Astrocyte (in vitro differentiated cells and primary cell): ENCODE measurements around the gene SNX8.

Experiments used
- CTCF ChIP-seq: IDR thresholded peaks from 2 replicates; pipeline ENCODE4 v1.5.1; 2011; ENCODE audit warnings: low read depth, mild to moderate bottlenecking, inconsistent platforms, low read length, moderate library complexity; ENCODE audit not compliant: insufficient read depth
- EZH2 ChIP-seq: IDR thresholded peaks from 2 replicates; pipeline ENCODE4 v1.6.1; 2012; ENCODE audit warnings: mild to moderate bottlenecking, low read length, inconsistent platforms; ENCODE audit not compliant: insufficient read depth

- TF ChIP-seq CTCF (no peak), EZH2 (no peak)
These were observed 58.8 kb downstream of the SNX8 start for GRCh38 chr7:2255145-2256139.
